ENCODE measurements around the gene MMP10.

DNA sequence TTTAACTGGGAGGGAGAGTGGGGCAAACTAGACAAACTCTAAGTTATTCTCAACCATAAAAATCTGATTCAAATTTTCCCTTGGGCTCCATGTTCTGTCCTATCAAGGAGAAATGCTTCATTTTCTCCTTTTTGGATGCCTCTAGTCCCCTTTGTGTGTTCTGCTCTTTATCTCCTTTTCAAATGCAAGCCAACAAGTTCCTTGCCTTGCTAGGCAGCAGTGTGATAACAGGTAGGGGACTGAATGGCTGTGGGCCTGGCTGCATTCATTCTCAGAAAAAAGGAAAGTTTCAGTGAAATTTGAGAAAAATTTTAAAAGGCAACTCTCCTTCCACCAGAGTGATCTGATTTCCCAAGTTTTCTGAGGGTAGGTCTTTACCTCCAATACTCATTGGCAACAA is 28.8 kb downstream of the MMP10 start:
- TF ChIP-seq GABPA (IDR thresholded peaks at IDR 0.05; ENCODE audit: borderline replicate concordance, insufficient read depth, low read length) (no peak), KDM5A (IDR thresholded peaks at IDR 0.05; ENCODE audit: low read length) (no peak), CEBPB (IDR thresholded peaks at IDR 0.05; ENCODE audit: low read depth, low read length) (no peak), RAD21 (IDR thresholded peaks at IDR 0.05 in 1 of 2, conservative IDR thresholded peaks at IDR 0.05 in 1 of 2; ENCODE audit: low read depth in 2 of 2, low read length in 2 of 2) (no peak), TAF1 (IDR thresholded peaks at IDR 0.05; ENCODE audit: low read depth, low read length) (no peak), CHD2 (IDR thresholded peaks at IDR 0.05; ENCODE audit: low read length) (no peak), YY1 (IDR thresholded peaks at IDR 0.05; ENCODE audit: low read depth, low read length) (no peak), POLR2A (IDR thresholded peaks at IDR 0.05; ENCODE audit: control extremely low read depth in 1 of 2, low read depth in 2 of 2, low read length in 2 of 2) (no peak), MAFK (IDR thresholded peaks at IDR 0.05; ENCODE audit: low read depth, low read length) (no peak)
- TF ChIP-seq, protein P1, sequence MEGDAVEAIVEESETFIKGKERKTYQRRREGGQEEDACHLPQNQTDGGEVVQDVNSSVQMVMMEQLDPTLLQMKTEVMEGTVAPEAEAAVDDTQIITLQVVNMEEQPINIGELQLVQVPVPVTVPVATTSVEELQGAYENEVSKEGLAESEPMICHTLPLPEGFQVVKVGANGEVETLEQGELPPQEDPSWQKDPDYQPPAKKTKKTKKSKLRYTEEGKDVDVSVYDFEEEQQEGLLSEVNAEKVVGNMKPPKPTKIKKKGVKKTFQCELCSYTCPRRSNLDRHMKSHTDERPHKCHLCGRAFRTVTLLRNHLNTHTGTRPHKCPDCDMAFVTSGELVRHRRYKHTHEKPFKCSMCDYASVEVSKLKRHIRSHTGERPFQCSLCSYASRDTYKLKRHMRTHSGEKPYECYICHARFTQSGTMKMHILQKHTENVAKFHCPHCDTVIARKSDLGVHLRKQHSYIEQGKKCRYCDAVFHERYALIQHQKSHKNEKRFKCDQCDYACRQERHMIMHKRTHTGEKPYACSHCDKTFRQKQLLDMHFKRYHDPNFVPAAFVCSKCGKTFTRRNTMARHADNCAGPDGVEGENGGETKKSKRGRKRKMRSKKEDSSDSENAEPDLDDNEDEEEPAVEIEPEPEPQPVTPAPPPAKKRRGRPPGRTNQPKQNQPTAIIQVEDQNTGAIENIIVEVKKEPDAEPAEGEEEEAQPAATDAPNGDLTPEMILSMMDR (IDR thresholded peaks at IDR 0.05; ENCODE audit: control extremely low read depth in 1 of 3, insufficient read depth in 1 of 3, low read depth in 1 of 3, low read length in 3 of 3), result no peak
